NOMO-1 treated with DMSO at 0.1 percent for 48 hours (cell line): ENCODE results near the gene XYLT1.
A peak's percentile ranks its signal among the peaks of the same experiment; 100 is the strongest.

Experiments
- DNase-seq: peaks from one replicate; lab custom pipeline; 2025; ENCODE audit not compliant: unreplicated experiment; lab: John Stamatoyannopoulos, UW

Gene XYLT1

DNA sequence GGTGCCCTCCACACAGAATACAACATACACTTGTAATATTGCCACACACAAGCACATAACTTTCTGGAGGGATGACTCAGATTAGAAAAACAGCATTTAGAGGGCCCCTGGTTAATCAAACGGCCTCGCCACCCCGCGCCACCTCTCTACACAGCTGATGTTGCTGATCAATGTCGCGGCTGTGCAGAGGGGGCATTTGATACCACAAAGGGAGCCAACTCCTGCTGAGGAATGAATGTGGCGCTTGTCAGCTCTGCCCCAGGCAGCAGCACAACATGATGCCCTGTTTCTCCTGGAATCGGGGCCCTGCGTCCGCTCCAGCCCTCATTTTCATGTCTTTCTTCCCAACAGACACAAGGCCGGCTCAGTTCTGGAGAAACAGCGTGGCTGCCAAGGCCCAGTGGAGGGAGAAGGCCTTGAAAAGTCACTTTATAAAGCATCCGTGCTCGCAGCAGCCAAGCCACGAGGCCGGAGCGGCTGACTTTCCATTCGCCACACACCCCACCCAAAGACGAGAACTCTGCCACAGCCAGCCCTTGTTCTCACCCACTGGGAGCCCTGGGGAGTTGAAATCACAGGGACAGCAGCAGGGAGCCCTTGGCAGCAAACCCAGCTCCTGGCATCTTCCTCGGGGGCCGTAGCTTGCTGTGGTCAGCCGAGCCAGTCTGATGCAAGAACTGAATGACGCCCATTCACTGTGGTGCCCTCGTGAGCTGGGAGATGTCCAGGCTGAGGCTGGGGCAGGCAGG is 65.6 kb downstream of the XYLT1 start:
- no peak for DNase-seq

DNA sequence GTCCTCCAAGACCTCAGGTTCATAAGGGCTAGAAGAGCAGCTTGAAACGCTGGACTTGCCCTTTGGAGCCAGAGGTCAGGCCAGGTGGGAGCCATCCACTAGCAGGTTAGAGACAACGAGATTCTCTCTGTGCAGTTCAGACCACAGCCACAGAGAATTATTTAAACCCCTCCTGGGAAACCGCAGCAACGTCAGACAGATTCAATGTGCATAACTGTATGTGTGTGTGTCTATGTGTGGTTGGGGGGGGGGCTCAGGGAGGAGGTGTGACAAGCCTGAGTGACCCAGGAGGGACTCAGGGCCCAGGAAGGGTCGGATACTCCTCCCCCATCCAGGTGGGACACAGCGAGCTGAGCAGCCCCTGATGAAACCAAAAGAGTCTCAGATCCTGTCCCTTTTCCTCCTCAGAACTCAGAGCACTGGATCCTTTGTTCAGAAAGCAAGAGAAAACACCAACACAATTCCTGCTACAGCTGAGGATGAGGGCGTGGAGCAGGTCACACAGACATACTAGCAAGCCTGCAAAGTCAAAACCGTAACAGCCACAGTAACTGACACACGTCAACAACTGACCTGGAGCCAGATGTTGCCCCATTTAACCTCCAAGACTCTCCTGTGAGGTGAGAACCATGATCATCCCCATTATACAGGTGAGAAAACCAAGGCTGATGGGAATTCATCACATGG is 66.8 kb downstream of the XYLT1 start:
- DNase-seq, result no peak

DNA sequence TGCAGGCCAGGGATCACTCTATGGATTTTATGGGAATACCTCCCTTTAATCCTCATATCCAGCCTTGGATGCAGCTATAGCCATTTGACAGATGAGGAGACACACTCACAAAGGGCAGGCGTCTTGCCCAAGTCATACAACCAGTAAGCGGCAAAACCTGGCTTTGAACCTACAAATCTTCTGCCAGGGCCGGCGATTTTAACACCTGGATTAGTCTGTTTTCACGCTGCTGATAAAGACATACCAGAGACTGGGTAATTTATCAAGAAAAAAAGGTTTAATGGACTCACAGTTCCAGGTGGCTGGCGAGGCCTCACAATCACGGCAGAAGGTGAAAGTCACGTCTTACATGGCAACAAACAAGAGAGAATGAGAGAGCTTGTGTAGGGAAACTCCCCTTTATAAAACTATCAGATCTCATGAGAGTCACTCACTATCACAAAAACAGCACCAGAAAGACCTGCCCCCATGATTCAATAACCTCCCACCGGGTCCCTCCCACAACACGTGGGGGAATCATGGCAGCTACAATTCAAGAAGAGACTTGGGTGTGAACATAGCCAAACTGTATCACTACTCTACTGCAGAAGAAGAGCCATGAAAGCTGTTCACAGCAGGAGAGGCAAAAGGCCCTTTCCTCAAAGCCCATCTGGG is 67.5 kb downstream of the XYLT1 start:
- no peak for DNase-seq

DNA sequence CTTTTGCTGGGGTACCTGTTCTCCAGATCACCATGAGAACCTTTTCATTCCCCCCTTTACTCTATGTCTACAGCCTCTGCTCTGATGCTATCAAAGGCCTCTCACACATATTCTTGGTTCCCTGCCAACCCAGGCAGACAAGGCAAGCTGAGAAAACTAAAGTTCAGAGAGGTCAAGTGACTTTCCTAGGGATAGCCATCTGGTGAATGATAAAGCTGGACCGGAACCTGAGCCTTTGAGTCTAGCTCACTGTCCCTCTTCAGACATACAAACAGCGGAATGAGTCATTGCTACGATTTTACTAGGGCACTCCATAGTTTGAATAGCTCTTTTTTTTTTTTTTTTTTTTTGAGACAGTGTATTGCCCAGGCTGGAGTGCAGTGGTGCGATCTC is 73.3 kb downstream of the XYLT1 start:
- no peak for DNase-seq

DNA sequence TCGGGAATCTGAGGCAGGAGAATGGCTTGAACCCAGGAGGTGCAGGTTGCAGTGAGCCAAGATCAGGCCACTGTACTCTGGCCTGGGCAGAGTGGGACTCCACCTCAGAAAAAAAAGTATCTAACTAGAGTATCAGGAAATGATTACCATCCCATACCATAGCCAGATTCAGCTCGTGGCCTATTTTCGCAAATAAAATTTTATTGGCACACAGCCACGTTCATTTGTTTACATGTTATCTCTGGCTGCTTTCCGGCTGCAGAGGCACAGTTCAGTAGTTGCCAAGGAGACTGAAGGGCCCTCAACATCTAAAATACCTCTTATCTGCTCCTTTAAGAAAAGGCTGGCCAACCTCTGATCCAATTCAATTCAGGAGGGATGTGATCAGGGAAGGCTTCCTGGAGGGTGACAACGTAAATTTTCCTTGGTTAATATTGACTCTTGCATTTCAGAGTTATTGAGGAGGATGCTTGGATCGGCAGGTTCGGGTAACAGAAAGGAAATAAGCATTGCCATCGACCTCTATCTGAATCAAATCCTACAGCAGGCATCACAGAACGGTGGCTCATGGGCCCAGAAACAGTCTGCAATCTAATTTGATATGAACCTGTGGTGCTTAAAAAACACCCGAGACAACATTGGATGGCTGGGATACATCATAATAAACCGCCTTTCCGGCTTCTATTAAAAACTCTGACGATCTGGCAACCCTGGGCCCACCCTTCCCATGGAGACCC is 73.8 kb downstream of the XYLT1 start:
- no peak for DNase-seq

DNA sequence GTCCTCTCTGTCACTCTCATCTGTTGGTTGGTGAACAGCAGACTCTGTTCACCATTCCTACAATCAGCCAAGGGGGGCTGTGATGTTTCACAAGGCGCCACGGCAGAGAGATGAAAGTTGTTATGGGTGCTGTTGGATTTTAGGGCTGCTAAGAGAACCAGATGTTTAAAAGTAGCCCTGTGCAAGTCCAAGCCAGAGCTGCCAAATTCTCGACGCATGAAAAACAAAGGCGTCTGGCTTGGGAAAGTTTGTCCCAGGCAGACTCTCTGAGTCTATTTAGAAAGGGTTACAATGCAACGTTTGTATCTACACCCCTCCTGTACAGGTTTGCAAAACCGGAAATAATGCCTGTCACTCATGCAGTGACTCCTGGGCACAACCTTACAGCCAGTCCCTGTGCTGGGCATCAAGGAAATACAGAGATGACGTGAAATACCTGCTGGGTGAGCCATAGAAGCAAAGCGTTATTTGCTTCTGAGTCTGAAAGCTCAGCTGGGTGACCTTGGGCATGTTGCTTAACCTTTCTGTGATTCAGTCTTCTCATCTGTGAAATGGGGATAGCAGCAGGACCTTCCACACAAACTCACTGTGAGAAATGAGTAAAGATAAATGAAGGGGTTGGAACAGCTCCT is 74.8 kb downstream of the XYLT1 start:
- DNase-seq, result no peak

DNA sequence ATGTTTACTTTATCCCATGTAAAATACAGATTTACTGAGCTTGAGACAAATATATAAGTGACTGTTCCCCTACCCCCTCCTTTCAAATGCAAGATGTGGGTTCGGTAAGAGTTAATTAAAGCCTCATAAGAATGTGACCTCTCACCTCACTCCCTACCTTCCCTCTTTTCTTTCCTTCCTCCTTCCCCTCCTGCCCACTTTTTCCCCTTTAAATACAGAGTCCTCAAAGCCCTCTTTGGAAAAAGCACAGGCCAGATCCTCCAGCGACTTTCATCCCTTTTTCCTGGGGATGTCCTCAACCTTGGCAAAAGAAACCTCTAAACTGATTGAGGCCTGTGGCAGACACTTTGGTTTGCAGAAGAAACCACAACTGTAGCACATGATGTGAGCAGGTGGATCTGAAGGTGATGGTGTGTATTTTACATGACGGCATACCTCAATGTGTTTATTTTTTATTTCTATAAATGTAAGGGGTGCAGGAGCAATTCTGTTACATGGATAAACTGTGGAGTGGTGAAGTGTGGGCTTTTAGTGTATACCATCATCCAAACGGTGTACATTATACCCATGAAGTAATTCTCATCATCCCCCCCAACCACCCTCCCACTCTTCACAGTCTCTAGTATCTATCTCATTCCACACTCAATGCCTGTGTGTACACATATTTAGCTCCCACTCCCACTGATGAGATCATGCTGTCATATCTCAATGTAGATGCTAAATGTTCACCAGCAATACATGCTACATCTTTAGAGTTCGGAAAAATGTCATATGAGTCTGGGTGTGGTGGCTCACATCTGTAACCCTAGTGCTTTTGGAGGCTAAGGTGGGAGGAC is 77.7 kb downstream of the XYLT1 start:
- DNase-seq, result no peak

DNA sequence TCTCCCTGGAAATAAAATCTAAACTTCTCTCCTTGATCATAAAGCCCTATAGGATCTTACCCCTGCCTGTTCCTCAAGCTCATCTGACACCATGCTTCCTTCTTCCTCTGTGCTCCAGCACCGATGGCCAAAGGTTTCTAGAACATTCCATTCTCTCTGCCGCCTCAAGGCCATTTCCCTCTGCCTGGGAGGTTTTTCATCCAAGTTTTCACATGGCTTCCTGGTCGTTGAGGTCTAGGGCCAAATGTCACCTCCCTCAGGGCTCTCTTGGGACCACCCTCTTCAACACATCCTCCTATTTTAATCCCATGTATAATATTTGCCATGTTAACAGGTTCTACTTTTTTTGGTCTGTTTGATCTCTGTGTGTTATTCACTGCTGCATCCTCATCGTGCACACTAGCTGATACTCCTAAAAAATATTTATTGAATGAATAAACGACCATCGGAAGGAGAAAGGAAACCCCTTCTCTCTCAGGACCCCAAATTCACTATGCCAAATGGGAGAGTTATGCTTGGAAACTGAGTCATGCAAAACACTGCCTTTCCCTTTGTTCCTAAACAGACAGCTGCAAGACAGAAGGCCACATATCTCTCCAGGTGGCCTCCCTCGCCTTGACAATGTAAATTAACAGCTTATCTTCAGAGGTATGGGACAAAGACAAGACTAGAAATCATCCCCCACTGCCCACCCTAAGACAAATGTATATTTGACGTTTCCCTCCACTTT is 78.5 kb downstream of the XYLT1 start:
- no peak for DNase-seq

DNA sequence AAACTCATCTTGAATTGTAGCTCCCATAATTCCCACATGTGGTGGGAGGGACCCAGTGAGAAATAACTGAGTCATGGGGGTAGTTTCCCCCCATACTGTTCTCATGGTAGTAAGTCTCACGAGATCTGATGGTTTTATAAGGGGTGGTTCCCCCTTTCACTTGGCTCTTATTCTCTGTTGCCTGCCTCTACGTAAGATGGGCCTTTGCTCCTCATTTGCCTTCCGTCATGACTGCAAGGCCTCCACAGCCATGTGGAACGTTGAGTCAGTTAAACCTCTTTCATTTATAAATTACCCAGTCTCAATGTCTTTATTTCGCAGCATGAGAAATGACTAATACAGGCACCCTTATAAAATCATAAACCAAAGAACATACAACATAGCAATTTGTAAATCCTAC is 79.0 kb downstream of the XYLT1 start:
- no peak for DNase-seq

DNA sequence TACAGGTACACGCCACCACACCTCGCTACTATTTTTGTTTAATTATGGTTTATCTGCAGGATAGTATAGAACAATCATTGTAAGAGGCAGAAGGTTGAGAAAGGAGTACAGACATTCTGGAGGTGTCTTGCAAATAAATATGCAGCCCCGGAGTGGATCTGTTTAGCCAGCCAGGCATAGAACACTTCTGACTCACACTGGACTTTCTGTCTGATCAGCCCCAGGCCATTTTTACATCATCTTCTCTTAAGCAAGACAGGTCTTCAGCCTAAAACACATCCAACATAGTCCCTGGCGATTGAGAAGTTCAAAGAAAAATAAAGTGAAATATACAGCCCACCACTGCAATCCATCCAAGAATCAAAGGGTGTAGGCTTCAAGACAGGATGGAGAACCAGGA is 81.4 kb downstream of the XYLT1 start:
- no peak for DNase-seq

DNA sequence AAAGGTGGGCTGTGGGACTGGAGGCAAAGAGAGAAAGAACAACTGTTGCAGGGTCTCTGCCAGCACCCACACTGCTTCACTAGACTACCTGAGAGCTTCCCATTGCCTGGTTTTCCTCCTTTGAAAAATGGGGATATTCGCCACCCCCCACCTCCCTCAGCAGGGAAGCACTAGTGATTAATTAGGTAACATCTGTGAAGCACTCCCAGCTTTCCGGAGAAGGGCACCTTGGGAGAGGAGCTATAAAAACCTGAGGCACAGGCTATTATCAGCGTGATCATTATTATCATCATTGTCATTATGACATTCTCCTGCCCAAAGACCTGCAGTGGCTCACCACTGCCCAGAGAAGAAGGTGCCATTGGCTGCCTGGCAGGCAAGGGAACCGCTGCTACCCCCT is 83.5 kb downstream of the XYLT1 start:
- DNase-seq, result no peak

DNA sequence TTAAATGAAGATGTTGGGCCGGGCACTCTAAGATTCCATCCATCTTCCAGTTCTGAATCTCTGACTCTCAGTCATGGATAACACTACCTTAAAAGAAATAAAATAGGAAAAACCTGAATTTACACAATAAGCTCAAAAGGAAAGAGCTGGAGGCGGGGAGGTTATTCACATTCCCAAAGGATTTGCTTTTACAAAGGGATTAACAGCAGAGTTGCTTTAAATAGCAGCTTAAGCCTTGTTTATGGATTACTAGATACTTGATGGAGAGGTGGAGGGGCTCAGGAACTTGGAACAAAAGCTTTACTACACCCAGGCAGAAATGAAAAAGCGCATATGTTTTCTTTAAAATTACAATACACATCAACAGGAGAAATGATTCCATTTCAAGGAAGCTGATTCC is 84.5 kb downstream of the XYLT1 start:
- no peak for DNase-seq

DNA sequence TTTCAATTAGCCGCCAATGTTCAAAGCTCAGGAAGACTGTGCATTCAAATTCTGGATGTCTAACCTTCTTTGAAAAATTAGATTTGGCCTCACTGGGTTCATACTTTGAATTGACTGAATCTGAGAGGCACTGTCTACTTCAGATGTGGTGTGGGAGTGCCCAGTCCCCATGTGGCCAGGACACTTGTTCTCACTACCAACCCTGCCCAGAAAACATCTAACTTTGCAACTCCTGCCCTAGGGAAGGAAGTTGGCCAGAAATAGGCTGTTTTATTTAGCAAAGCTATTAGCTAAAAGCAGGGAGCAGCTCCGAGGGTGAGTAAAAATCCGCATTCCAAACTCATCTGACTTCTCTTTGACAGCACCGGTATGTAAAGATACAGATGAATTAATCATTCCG is 86.3 kb downstream of the XYLT1 start:
- DNase-seq, result no peak

DNA sequence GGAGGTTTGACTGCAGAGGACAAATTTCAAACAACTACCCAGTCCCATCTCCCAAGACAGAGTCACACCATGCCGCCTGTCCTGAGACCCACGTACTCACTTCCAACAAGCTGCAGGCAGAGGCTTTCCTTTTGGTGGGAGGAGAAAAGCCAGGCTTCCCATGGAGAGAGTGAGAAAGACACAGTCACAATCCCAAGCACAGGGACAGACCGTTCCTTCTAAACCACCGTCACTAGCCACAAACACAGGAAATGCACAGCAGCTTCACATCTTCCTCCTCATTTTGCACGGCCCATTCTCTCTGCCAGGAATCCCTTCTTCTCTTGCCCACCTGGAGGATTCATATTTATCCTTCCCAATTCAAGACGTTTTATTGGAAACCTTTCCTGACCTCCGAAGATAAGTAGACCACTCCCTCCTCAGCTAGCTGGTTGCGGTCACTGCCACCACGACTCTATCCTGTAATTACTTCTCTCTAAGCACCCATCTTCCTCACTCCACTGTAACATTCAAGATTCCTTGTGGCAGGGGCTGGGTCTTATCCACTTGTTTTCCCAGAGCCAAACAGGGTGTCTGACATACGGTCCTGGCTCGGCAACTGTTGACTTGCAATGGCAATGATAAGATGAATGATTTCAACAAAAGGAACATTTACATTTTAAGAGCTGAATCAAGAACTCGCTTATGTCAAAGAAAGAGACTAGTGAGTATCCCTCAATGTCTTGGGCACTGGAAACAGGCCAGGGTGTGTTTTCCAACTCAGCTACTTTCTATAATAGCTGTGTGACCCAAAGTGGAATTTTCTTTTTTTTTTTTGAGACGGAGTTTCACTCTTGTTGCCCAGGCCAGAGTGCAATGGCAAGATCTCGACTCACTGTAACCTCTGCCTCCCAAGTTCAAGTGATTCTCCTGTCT is 87.6 kb downstream of the XYLT1 start:
- no peak for DNase-seq

DNA sequence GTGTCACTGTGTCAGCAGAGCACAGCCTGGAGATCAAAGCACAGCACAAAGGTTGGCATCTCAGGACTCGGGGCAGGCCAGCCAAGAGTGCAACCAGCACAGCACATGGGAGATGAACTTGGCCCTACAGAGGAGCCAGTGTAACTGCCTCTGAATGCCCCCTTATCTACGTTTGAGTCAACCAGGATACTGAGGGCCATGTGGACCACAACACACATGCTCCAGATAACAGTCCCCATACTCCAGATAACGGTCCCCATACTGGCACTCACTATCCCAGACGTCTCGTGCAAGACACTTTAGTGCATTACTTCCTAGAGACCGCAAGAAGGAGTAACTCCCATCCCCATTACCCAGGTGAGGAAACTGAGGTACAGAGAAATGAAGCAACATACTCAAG is 88.2 kb downstream of the XYLT1 start:
- no peak for DNase-seq

DNA sequence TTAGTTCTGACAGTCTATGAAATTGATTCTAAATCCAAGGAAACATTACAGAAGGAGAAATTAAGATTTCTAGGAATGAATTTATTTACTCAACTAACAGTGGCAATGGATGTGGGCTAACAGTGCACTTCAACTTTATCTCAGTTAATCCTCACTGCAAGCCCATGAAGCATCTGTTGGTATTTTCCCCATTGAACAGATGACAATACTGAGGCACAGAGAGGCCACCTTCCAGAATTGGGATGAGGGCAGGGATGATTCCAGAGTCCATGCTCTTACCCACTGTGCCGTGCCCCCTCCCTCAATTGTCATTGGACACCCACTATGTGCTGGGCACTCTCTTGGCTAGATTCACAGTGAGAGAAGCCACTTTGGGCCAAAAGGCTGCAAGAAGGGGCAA is 89.0 kb downstream of the XYLT1 start:
- DNase-seq, result no peak

DNA sequence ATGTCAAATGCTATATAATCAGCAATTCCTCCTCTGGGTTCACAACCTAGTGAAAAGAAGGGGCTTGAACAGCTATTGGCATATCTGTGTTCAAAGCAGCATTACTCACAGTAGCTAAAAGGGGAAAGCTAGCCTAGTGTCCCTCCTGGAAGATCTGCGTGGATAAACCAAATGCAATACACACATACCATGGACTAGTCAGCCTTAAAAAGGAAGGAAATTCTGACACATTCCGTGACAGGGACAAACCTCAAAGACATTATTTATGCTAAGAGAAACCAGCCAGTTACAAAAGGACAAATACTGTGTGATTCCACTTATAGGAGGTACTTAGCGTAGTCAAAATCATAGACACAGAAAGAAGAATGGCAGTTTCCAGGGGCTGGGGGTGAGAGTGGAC is 90.1 kb downstream of the XYLT1 start:
- peak; percentile 84 for DNase-seq

DNA sequence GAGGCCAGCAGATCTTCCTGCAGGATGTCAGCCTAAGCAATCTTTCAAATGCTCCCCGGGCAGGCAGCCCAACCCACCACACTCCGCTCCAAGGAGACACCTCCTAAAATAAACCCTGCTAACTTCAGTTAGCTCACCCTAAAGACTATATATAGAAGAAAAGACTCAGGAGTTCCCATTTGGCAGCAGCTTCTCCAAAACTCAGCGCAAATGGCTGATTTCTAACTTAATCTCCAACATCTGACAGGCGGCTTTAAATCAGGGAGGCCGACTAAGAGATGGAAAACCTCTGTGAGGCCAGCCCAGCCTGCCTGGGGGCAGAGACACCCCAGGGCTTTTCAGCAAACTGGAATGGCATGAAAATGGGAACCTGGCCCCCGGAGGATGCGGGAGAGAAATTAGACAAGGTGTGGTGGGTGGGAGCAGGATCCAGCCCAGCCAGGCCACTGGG is 91.6 kb downstream of the XYLT1 start:
- DNase-seq, result peak; percentile 39
